HL-60 (cell line): ENCODE data around the gene FGD6.

Experiments used
- CTCF ChIP-seq: IDR thresholded peaks from one replicate; pipeline ENCODE4 v1.5.1; 2011; ENCODE audit warnings: low read length, control low read depth, inconsistent platforms; ENCODE audit not compliant: insufficient read depth
- POLR2AphosphoS5 ChIP-seq: IDR thresholded peaks from 2 replicates; pipeline ENCODE4 v1.6.1; 2012; ENCODE audit warnings: low read depth
- REST ChIP-seq: IDR thresholded peaks from 2 replicates; pipeline ENCODE4 v1.6.1; 2012; ENCODE audit warnings: low read depth; ENCODE audit not compliant: insufficient replicate concordance

GRCh38 chr12:95181103-95181502 is 36.2 kb downstream of the FGD6 start:
- TF ChIP-seq CTCF (no peak), REST (no peak), POLR2AphosphoS5 (no peak)
